K562 (cell line): ENCODE measurements around the gene CDH12. TPM values are rescaled to one million over a fixed set of nuclear protein-coding genes. Genes with fewer than 3 reads are reported as not detected.

Experiments used
- ATAC-seq: fragments of 200-7000 bp; cut with Tn5 transposase; 3 replicates; pipeline ENCODE4 v1.9.1; 2020; ENCODE audit warnings: moderate library complexity
- BruUV-seq: library from RNA; stranded (reverse); fragments of 400-500 nt; replicated peaks from 2 replicates; lab custom pipeline; 2021; lab: Mats Ljungman, UMichigan
- CTCF ChIA-PET: fragments of 300-600 bp; formaldehyde crosslinking; extraction: SDS; loops from one replicate; lab custom pipeline; 2021; ENCODE audit warnings: low intra/inter-chr PET ratio; lab: Yijun Ruan, JAX
- POLR2A ChIA-PET: fragments of 300-600, 350-650 bp; sonication (Branson Sonifier 250); formaldehyde crosslinking; extraction: SDS; loops from one replicate; lab custom pipeline; 2021; ENCODE audit warnings: antibody characterized with exemption, inconsistent platforms; lab: Yijun Ruan, JAX
- DNase-seq, 4 experiments: peaks; one replicate each; pipeline versions ENCODE4 v3.0.0 to v3.0.0-alpha.2; 2011 to 2018; ENCODE audit warnings: low spot score in 3 of 4, mixed read lengths in 3 of 4; ENCODE audit errors: extremely low read depth in 1 of 4
- FAIRE-seq: peaks from 2 replicates; lab custom pipeline; 2011; peaks lifted over from hg19 to GRCh38; lab: Jason Lieb, UNC
- H2AFZ ChIP-seq: 2 replicates; pipeline ENCODE4 v1.6.0; 2011; ENCODE audit warnings: low read depth, low read length, control low read depth, inconsistent platforms
- H3K27ac ChIP-seq: fragments of 200-600 bp; 3 replicates; pipeline ENCODE4 v1.8.0; 2011; ENCODE audit warnings: low read depth, mild to moderate bottlenecking, control low read depth, inconsistent platforms, low read length, moderate library complexity, mixed read lengths; ENCODE audit errors: extremely low read depth
- H3K27me3 ChIP-seq, 2 experiments: fragments of 300-600 bp in 1 of 2; 2 replicates in 1 of 2; 3 replicates in 1 of 2; pipeline versions ENCODE4 v1.6.0 to v1.8.0; 2011; ENCODE audit warnings: inconsistent platforms in 2 of 2, low read length in 2 of 2, mild to moderate bottlenecking in 1 of 2, mixed read lengths in 1 of 2, moderate library complexity in 1 of 2; ENCODE audit not compliant: control insufficient read depth in 2 of 2, insufficient read depth in 2 of 2
- H3K36me3 ChIP-seq: fragments of 300-600 bp; 3 replicates; pipeline ENCODE4 v1.8.0; 2011; ENCODE audit warnings: mild to moderate bottlenecking, low read length, inconsistent platforms; ENCODE audit not compliant: control insufficient read depth, insufficient read depth
- H3K4me1 ChIP-seq, 2 experiments: fragments of 200-600 bp in 1 of 2; replicated peaks in 1 of 2; 2 replicates in 1 of 2; 3 replicates in 1 of 2; pipeline versions ENCODE4 v1.5.1 to v1.8.0; 2011; ENCODE audit warnings: inconsistent platforms in 2 of 2, low read length in 2 of 2, mild to moderate bottlenecking in 1 of 2, mixed read lengths in 1 of 2, moderate library complexity in 1 of 2; ENCODE audit not compliant: control insufficient read depth in 2 of 2, insufficient read depth in 2 of 2
- H3K4me2 ChIP-seq: 2 replicates; pipeline ENCODE4 v1.6.1; 2011; ENCODE audit warnings: low read length, control low read depth, inconsistent platforms, mixed read lengths; ENCODE audit not compliant: insufficient read depth
- H3K4me3 ChIP-seq: fragments of 200-600 bp; sonication (generic), shearing (Covaris generic); 2 replicates; pipeline ENCODE4 v1.5.1; 2016; ENCODE audit warnings: control low read depth, inconsistent platforms
- H3K79me2 ChIP-seq: fragments of 200-600 bp; 3 replicates; pipeline ENCODE4 v1.8.0; 2011; ENCODE audit warnings: low read length, inconsistent platforms; ENCODE audit not compliant: control insufficient read depth, insufficient read depth
- H3K9ac ChIP-seq, 2 experiments: 2 replicates each; pipeline versions ENCODE4 v1.6.0 to v1.6.1; 2011; ENCODE audit warnings: low read depth in 2 of 2, low read length in 2 of 2, control low read depth in 1 of 2, inconsistent platforms in 1 of 2, mild to moderate bottlenecking in 1 of 2, mixed read lengths in 1 of 2; ENCODE audit not compliant: insufficient read depth in 1 of 2
- H3K9me1 ChIP-seq: one replicate; pipeline ENCODE4 v1.6.0; 2011; ENCODE audit warnings: inconsistent platforms, mild to moderate bottlenecking, low read length, moderate library complexity; ENCODE audit not compliant: control insufficient read depth, insufficient read depth
- H3K9me3 ChIP-seq: replicated peaks from 2 replicates; pipeline ENCODE4 v1.5.1; 2011; ENCODE audit warnings: low read depth, low read length, inconsistent platforms; ENCODE audit not compliant: control insufficient read depth, insufficient read depth
- H4K20me1 ChIP-seq: replicated peaks from 2 replicates; pipeline ENCODE4 v1.6.1; 2011; ENCODE audit warnings: low read length, inconsistent platforms, mixed read lengths; ENCODE audit not compliant: control insufficient read depth, insufficient read depth
- C11orf30 ChIP-seq: fragments of 450-650 bp; IDR thresholded peaks from 2 replicates; pipeline ENCODE4 v1.6.1; 2016; ENCODE audit warnings: low read depth, mild to moderate bottlenecking
- DIDO1 ChIP-seq: fragments of 450-650 bp; IDR thresholded peaks from 2 replicates; pipeline ENCODE4 v1.6.1; 2016; ENCODE audit warnings: low read depth, missing biosample characterization, missing genetic modification characterization
- EWSR1 ChIP-seq: fragments of 450-650 bp; IDR thresholded peaks from 2 replicates; pipeline ENCODE4 v1.6.1; 2018; ENCODE audit warnings: borderline replicate concordance, mild to moderate bottlenecking, low read depth, moderate library complexity; ENCODE audit not compliant: partially characterized antibody
- HDAC6 ChIP-seq: IDR thresholded peaks from 2 replicates; pipeline ENCODE4 v1.6.1; 2012; ENCODE audit warnings: low read depth, mild to moderate bottlenecking, control low read depth, inconsistent platforms, low read length, moderate library complexity
- KDM2B ChIP-seq: fragments of 250-450 bp; sonication (Bioruptor Pico); IDR thresholded peaks from 2 replicates; pipeline ENCODE4 v1.8.0; 2021; ENCODE audit warnings: mild to moderate bottlenecking, moderate library complexity
- KHSRP ChIP-seq: fragments of 450-650 bp; IDR thresholded peaks from 2 replicates; pipeline ENCODE4 v1.6.1; 2017
- RB1 ChIP-seq: fragments of 450-650 bp; IDR thresholded peaks from 2 replicates; pipeline ENCODE4 v1.6.1; 2017; ENCODE audit warnings: low read depth, mild to moderate bottlenecking
- WGBS: fragments of 100-300 bp; shearing (Covaris generic); methylation state at CpG from one replicate; pipeline ENCODE4 v1.1.6; 2016; ENCODE audit warnings: low coverage, mixed read lengths; ENCODE audit not compliant: insufficient coverage; ENCODE audit errors: missing lambda C conversion rate; 5-methylcytosine and 5-hydroxymethylcytosine counted together
- in situ Hi-C: fragments of 300-500 bp; cut with MboI; formaldehyde crosslinking; loops from 4 replicates; pipeline ENCODE4 v1.15.0; 2018; ENCODE audit warnings: inconsistent platforms, mixed read lengths
- intact Hi-C: fragments of 100-400 bp; cut with micrococcal nuclease; formaldehyde crosslinking; loops from 2 replicates; pipeline ENCODE4 v1.14.2; 2022
- polyA plus RNA-seq, 8 experiments: library from polyadenylated mRNA; depleted of rRNA in 4 of 8; stranded (reverse) in 5 of 8; unstranded in 3 of 8; fragments of >200 nt; fragmentation: Nextera tagmentation in 2 of 8; fragmentation: Illumina TruSeq in 1 of 8; extraction: Ambion mirVana in 2 of 8; extraction: Trizol in 1 of 8; gene quantifications; 2 replicates each; pipeline versions ENCODE4 v1.2.1 to v1.2.3, GENCODE V29; 2011 to 2014; ENCODE audit warnings: inconsistent platforms in 1 of 8, missing spikeins in 1 of 8
- total RNA-seq, 7 experiments: library from RNA; depleted of rRNA in 6 of 7; stranded (reverse); fragments of >200 nt in 6 of 7; fragmentation: Illumina TruSeq in 2 of 7; extraction: Trizol in 2 of 7; gene quantifications; 2 replicates each; pipeline versions ENCODE4 v1.2.1 to v1.2.3, GENCODE V29; 2011 to 2021; ENCODE audit warnings: low replicate concordance in 1 of 7

Gene CDH12
- total and polyA plus RNA-seq, 9 of the 15 experiments (the other 6 are each of a cell fraction or from before 2014, with no cell fraction given), result 0.03 to 1.7 (median 0.37) TPM

DNA sequence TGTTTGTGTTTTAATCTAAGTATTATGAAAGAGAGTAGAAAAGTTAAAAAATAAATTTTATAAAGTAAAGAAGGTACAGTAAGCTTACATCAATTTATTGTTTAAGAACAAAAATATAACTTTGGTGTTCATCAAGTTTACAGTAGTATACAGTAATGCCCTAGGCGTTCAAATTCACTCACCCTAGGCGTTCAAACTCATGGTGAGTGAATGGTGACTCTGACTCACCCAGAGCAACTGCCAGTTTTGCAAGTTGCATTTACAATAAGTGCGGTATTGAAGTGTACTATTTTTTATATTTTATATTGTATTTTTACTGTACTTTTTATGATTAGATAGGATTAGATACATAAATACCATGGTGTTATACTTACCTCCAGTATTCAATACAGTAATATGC is 421.3 kb downstream of the CDH12 start:
- no peaks in the 10 kb centered on the region for H3K79me2 ChIP-seq
- POLR2A ChIA-PET, result no interaction called here
- H3K27me3 ChIP-seq, result no peaks in the 10 kb centered on the region
- no peak overlapping the region for H3K4me2 ChIP-seq
- CTCF ChIA-PET, result no interaction called here
- intact Hi-C loops (no loop called here), in situ Hi-C loops (no loop called here)
- no peaks in the 10 kb centered on the region; the same call in 1 of the 2 replicates for H3K9me3 ChIP-seq
- H2AFZ ChIP-seq, result no peak overlapping the region
- no peak overlapping the region for H3K9ac ChIP-seq
- no peak overlapping the region for H3K4me3 ChIP-seq
- BruUV-seq, result no TSS peak
- no peak overlapping the region for H3K27ac ChIP-seq
- FAIRE-seq, result no peak
- no peaks in the 10 kb centered on the region for H3K9me1 ChIP-seq
- WGBS, result 2% methylated on average over 3 of the region's 3 CpGs
- TF ChIP-seq C11orf30 (no peak), DIDO1 (tag) (no peak)
- H4K20me1 ChIP-seq, result no peaks in the 10 kb centered on the region
- no peaks in the 10 kb centered on the region for H3K4me1 ChIP-seq
- ATAC-seq, result no peak
- DNase-seq, result no peak
- no peaks in the 10 kb centered on the region for H3K36me3 ChIP-seq

DNA sequence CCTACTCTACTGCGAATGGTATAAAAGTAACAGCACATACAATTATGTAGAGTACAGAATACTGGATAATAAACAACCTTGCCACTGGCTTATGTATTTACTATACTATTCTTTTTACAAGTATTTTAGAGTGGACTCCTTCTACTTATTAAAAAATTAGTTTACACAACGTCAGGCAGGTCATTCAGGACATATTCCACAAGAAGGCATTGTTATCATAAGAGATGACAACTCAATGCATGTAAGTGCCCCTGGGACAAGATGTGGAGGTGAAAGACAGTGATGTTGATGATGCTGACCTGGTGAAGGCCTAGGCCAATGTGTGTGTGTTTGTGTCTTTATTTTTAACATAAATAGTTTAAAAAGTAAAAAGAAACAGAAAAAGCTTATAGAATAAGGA is 421.7 kb downstream of the CDH12 start:
- H3K79me2 ChIP-seq, result no peaks in the 10 kb centered on the region
- H3K9me1 ChIP-seq, result no peaks in the 10 kb centered on the region
- ChIA-PET CTCF (no interaction called here), POLR2A (no interaction called here)
- H3K36me3 ChIP-seq, result no peaks in the 10 kb centered on the region
- H3K9me3 ChIP-seq, result no peaks in the 10 kb centered on the region; the same call in 1 of the 2 replicates
- intact Hi-C loops, result no loop called here
- H3K4me2 ChIP-seq, result no peak overlapping the region
- no TSS peak for BruUV-seq
- H3K9ac ChIP-seq, result no peak overlapping the region
- ATAC-seq, result no peak
- DNase-seq, result no peak
- 2% methylated on average over 2 of the region's 2 CpGs for WGBS
- FAIRE-seq, result no peak
- TF ChIP-seq HDAC6, result no peak
- no peak for TF ChIP-seq RB1
- no peak for TF ChIP-seq EWSR1
- no peak for TF ChIP-seq KDM2B (CRISPR knock-in tag)
- no peak for TF ChIP-seq KHSRP
- in situ Hi-C loops, result no loop called here
- no peak overlapping the region for H3K27ac ChIP-seq
- no peak overlapping the region for H2AFZ ChIP-seq
- H4K20me1 ChIP-seq, result no peaks in the 10 kb centered on the region
- H3K4me1 ChIP-seq, result no peaks in the 10 kb centered on the region
- H3K4me3 ChIP-seq, result no peak overlapping the region
- H3K27me3 ChIP-seq, result no peaks in the 10 kb centered on the region
